PC-3 (cell line): Measurements from ENCODE around the gene SPATC1L. TPM values are rescaled to one million over a fixed set of nuclear protein-coding genes. Genes with fewer than 3 reads are reported as not detected.

Experiments used
- ATAC-seq: fragments of 200-7000 bp; cut with Tn5 transposase; 2 replicates; pipeline ENCODE4 v1.9.1; 2020; ENCODE audit warnings: mild to moderate bottlenecking, moderate library complexity
- BruUV-seq: library from RNA; stranded (reverse); fragments of 400-500 nt; replicated peaks from 2 replicates; lab custom pipeline; 2021; lab: Mats Ljungman, UMichigan
- CTCF ChIA-PET: fragments of 300-600 bp; sonication (Branson Sonifier 250); formaldehyde crosslinking; loops from one replicate; lab custom pipeline; 2022; ENCODE audit warnings: antibody characterized with exemption; lab: Charles Lee
- POLR2A ChIA-PET: fragments of 300-600 bp; sonication (Branson Sonifier 250); formaldehyde crosslinking; loops from one replicate; lab custom pipeline; 2022; ENCODE audit warnings: antibody characterized with exemption; ENCODE audit not compliant: unreplicated experiment; lab: Charles Lee
- DNase-seq: peaks from one replicate; pipeline ENCODE4 v3.0.0-alpha.2; 2015
- H2AFZ ChIP-seq: fragments of 300-600 bp; sonication (generic); 2 replicates; pipeline ENCODE4 v1.6.0; 2016; ENCODE audit warnings: antibody characterized with exemption, low read length
- H3F3A ChIP-seq: fragments of 300-600 bp; sonication (generic); one replicate; pipeline ENCODE4 v1.6.0; 2017; ENCODE audit warnings: antibody characterized with exemption, low read length, control low read depth, mild to moderate bottlenecking; ENCODE audit not compliant: unreplicated experiment
- H3K27ac ChIP-seq: fragments of 300-600 bp; sonication (generic); 2 replicates; pipeline ENCODE4 v1.5.1; 2016; ENCODE audit warnings: mild to moderate bottlenecking, low read length
- H3K27me3 ChIP-seq: fragments of 300-600 bp; sonication (generic); 2 replicates; pipeline ENCODE4 v1.6.1; 2016; ENCODE audit warnings: low read length, mixed read lengths
- H3K36me3 ChIP-seq: fragments of 300-600 bp; sonication (generic); 2 replicates; pipeline ENCODE4 v1.6.1; 2016; ENCODE audit warnings: low read depth, mixed run types, low read length, mixed read lengths
- H3K4me1 ChIP-seq: fragments of 300-600 bp; sonication (generic); 2 replicates; pipeline ENCODE4 v1.5.1; 2016; ENCODE audit warnings: low read length; ENCODE audit not compliant: insufficient read depth
- H3K4me2 ChIP-seq: fragments of 300-600 bp; sonication (generic); 2 replicates; pipeline ENCODE4 v1.6.0; 2016; ENCODE audit warnings: low read length
- H3K4me3 ChIP-seq: fragments of 300-600 bp; sonication (generic); 2 replicates; pipeline ENCODE4 v1.5.1; 2016; ENCODE audit warnings: mild to moderate bottlenecking, low read length, mixed read lengths
- H3K79me2 ChIP-seq: fragments of 300-600 bp; sonication (generic); 2 replicates; pipeline ENCODE4 v1.6.1; 2017; ENCODE audit warnings: low read length, mixed read lengths
- H3K9ac ChIP-seq: fragments of 300-600 bp; sonication (generic); 2 replicates; pipeline ENCODE4 v1.6.0; 2016; ENCODE audit warnings: mild to moderate bottlenecking, low read length
- H3K9me2 ChIP-seq: fragments of 300-600 bp; sonication (generic); replicated peaks from 2 replicates; pipeline ENCODE4 v1.6.1; 2016; ENCODE audit warnings: mixed run types, low read length, mixed read lengths
- H3K9me3 ChIP-seq: fragments of 300-600 bp; sonication (generic); 2 replicates; pipeline ENCODE4 v1.6.1; 2016; ENCODE audit warnings: low read length, mixed read lengths
- H4K20me1 ChIP-seq: fragments of 300-600 bp; sonication (generic); 2 replicates; pipeline ENCODE4 v1.6.1; 2016; ENCODE audit warnings: low read length, mixed read lengths
- CTCF ChIP-seq: fragments of 300-600 bp; sonication (generic); conservative IDR thresholded peaks from 2 replicates; pipeline ENCODE4 v1.5.1; 2017; ENCODE audit warnings: antibody characterized with exemption, low read depth, mild to moderate bottlenecking, low read length
- EZH2 ChIP-seq: fragments of 300-600 bp; sonication (generic); IDR thresholded peaks from one replicate; pipeline ENCODE4 v1.6.1; 2017; ENCODE audit warnings: antibody characterized with exemption, mild to moderate bottlenecking, low read length; ENCODE audit not compliant: unreplicated experiment
- EZH2phosphoT487 ChIP-seq: fragments of 300-600 bp; sonication (generic); IDR thresholded peaks from 2 replicates; pipeline ENCODE4 v1.6.1; 2018; ENCODE audit warnings: mild to moderate bottlenecking, antibody characterized with exemption, low read length, borderline replicate concordance
- intact Hi-C: fragments of 100-400 bp; cut with micrococcal nuclease; formaldehyde crosslinking; loops from 2 replicates; pipeline ENCODE4 v1.9.0; 2023
- total RNA-seq: library from RNA; depleted of rRNA; stranded (reverse); fragments of >200 nt; gene quantifications from 2 replicates; pipeline ENCODE4 v1.2.3, GENCODE V29; 2014

Gene SPATC1L
- total RNA-seq, 1 experiment from 2014 or later: 41.7 TPM

- H3K9me3 ChIP-seq: no peaks in the 10 kb centered on the region
- peaks cover 74% of the 10 kb centered on the region for H3K36me3 ChIP-seq
- CTCF ChIA-PET: interaction anchor here (0.7 kb wide), 1 partner anchor 36 kb away, joined by 3 read pairs; no protein-coding TSS in a partner anchor
- peaks cover 25% of the 10 kb centered on the region for H3K4me1 ChIP-seq
- H3K79me2 ChIP-seq: no peaks in the 10 kb centered on the region
- no peaks in the 10 kb centered on the region for H3K27me3 ChIP-seq
- no peak overlapping the region for H3K4me2 ChIP-seq
- no peak overlapping the region for H3K9ac ChIP-seq
- no peaks in the 10 kb centered on the region for H3K9me2 ChIP-seq
- intact Hi-C loops: no loop called here
- no peak overlapping the region for H3K4me3 ChIP-seq
- POLR2A ChIA-PET: no interaction called here
- H4K20me1 ChIP-seq: no peaks in the 10 kb centered on the region
- TF ChIP-seq EZH2 (no peak), EZH2phosphoT487 (no peak), CTCF (no peak)
- H3F3A ChIP-seq: no peaks in the 10 kb centered on the region
- 0 out of 2 replicates have a peak overlapping the region, but pooled peaks have one; percentile 39 for H3K27ac ChIP-seq
- no TSS peak for BruUV-seq
- H2AFZ ChIP-seq: no peak overlapping the region
- DNase-seq (no peak), ATAC-seq (no peak)
Observed at GRCh38 chr21:46117586-46118315, 66.5 kb downstream of the SPATC1L start.

- Histone ChIP-seq H3K4me1 (peaks cover 18% of the 10 kb centered on the region), H3F3A (no peaks in the 10 kb centered on the region), H3K4me2 (no peak overlapping the region), H3K27ac (peak overlapping the region; percentile 39), H2AFZ (no peak overlapping the region), H3K9me3 (no peaks in the 10 kb centered on the region), H3K36me3 (peaks cover 81% of the 10 kb centered on the region), H3K4me3 (no peak overlapping the region), H3K9ac (no peak overlapping the region), H4K20me1 (no peaks in the 10 kb centered on the region), H3K79me2 (no peaks in the 10 kb centered on the region), H3K9me2 (no peaks in the 10 kb centered on the region), H3K27me3 (no peaks in the 10 kb centered on the region)
- POLR2A ChIA-PET: no interaction called here
- ATAC-seq: peak; percentile 64
- TF ChIP-seq EZH2phosphoT487: no peak
- TF ChIP-seq CTCF: no peak
- no peak for TF ChIP-seq EZH2
- BruUV-seq: no TSS peak
- peak; percentile 39 for DNase-seq
- intact Hi-C loops: no loop called here
- CTCF ChIA-PET: interaction anchor here (0.7 kb wide), 1 partner anchor 36 kb away, joined by 3 read pairs; no protein-coding TSS in a partner anchor
Observed at GRCh38 chr21:46116776-46117585, 67.3 kb downstream of the SPATC1L start.
